ENCODE measurements around the gene C12orf42. TPM values are rescaled to one million over a fixed set of nuclear protein-coding genes. Genes with fewer than 3 reads are reported as not detected.

Gene C12orf42
- total and polyA plus RNA-seq, 2 of the 4 experiments (the other 2 are of a cell fraction), result not detected

- no peak overlapping the region for H4K8ac ChIP-seq (ENCODE audit: low read depth in 2 of 2, low read length in 2 of 2)
- no peak overlapping the region for H3K4me2 ChIP-seq (ENCODE audit: low read depth, low read length)
- POLR2A ChIA-PET (ENCODE audit: unreplicated experiment), result no interaction called here
- H4K20me1 ChIP-seq (ENCODE audit: insufficient read depth, low read length), result no peaks in the 10 kb centered on the region
- TF ChIP-seq SMC3 (IDR thresholded peaks at IDR 0.05; ENCODE audit: low read depth, low read length) (no peak), FOS (IDR thresholded peaks at IDR 0.05; ENCODE audit: low read depth, low read length) (no peak), CEBPB (IDR thresholded peaks at IDR 0.05; ENCODE audit: low read depth, low read length) (no peak), NFE2L2 (IDR thresholded peaks at IDR 0.05; ENCODE audit: low read depth, low read length) (no peak), CTCF (conservative IDR thresholded peaks at IDR 0.05; ENCODE audit: low read depth, low read length) (no peak)
- no peak overlapping the region for H2BK5ac ChIP-seq (ENCODE audit: low read depth, low read length, poor library complexity, severe bottlenecking)
- H3K27ac ChIP-seq (ENCODE audit: insufficient read depth, low read length), result no peak overlapping the region
- no peaks in the 10 kb centered on the region for H3K9me1 ChIP-seq (ENCODE audit: insufficient read depth, low read length)
- no peak overlapping the region for H4K5ac ChIP-seq (ENCODE audit: low read depth, low read length)
- H3K14ac ChIP-seq (replicated peaks; ENCODE audit: low read depth, low read length), result no peak overlapping the region
- ATAC-seq (ENCODE audit: low read depth) (no peak), DNase-seq (no peak)
- in situ Hi-C loops (cut with MboI; ENCODE audit: low sequenced_read_pairs), result no loop called here
- H2AFZ ChIP-seq (replicated peaks; ENCODE audit: low read length, poor library complexity), result no peak overlapping the region
- no peak overlapping the region for H2AK5ac ChIP-seq (ENCODE audit: low read depth, low read length)
- intact Hi-C loops (cut with micrococcal nuclease), result no loop called here
- CTCF ChIA-PET, result no interaction called here
- WGBS, 2 experiments (ENCODE audit: extremely low coverage in 2 of 2, insufficient read length in 1 of 2), result no CpG with 5 or more reads among the region's 3 CpGs
- H3K9ac ChIP-seq (ENCODE audit: low read depth, low read length), result no peak overlapping the region
- no peak overlapping the region for H3K4me3 ChIP-seq (ENCODE audit: insufficient read depth, low read depth, low read length)
- no peaks in the 10 kb centered on the region for H3K79me1 ChIP-seq (ENCODE audit: low read depth in 1 of 2, low read length in 2 of 2)
- dilution Hi-C loops (cut with HindIII; ENCODE audit: low sequenced_read_pairs, unreplicated experiment), result no loop called here
- no peaks in the 10 kb centered on the region for H3K27me3 ChIP-seq (ENCODE audit: control insufficient read depth, insufficient read depth, low read length)
- H3K4ac ChIP-seq (ENCODE audit: low read depth, low read length), result no peak overlapping the region
- no peak overlapping the region for H2BK20ac ChIP-seq (ENCODE audit: low read depth, low read length)
- H2BK15ac ChIP-seq (ENCODE audit: low read depth, low read length), result no peak overlapping the region
- peaks cover 11% of the 10 kb centered on the region for H3K9me3 ChIP-seq (ENCODE audit: control insufficient read depth, insufficient read depth, low read length)
- no peaks in the 10 kb centered on the region for H3K36me3 ChIP-seq (ENCODE audit: control insufficient read depth, insufficient read depth, low read length)
- no peak overlapping the region for H3K56ac ChIP-seq (ENCODE audit: extremely low read depth, insufficient read depth, low read length)
- H3K18ac ChIP-seq (ENCODE audit: low read depth, low read length), result no peak overlapping the region
- H2BK120ac ChIP-seq (ENCODE audit: low read depth, low read length), result no peak overlapping the region
- H3K4me1 ChIP-seq (ENCODE audit: control insufficient read depth, insufficient read depth, low read length), result no peaks in the 10 kb centered on the region
- H4K91ac ChIP-seq (ENCODE audit: insufficient read depth, low read depth, low read length), result no peak overlapping the region
- no TSS peak for BruUV-seq (replicated peaks)
- no peak overlapping the region for H3K23ac ChIP-seq (ENCODE audit: low read depth, low read length)
- H2AK9ac ChIP-seq (replicated peaks; ENCODE audit: low read depth, low read length, poor library complexity), result no peak overlapping the region
Observed at GRCh38 chr12:103312742-103313354, 182.9 kb downstream of the C12orf42 start.

All from IMR-90 (cell line).